ENCODE measurements around the gene HBG1. TPM values are rescaled to one million over a fixed set of nuclear protein-coding genes. Genes with fewer than 3 reads are reported as not detected.
A peak's percentile ranks its signal among the peaks of the same experiment; 100 is the strongest.

HBG1 gene
- total RNA-seq, 1 experiment from 2014 or later, result not detected

GRCh38 chr11:5227681-5228080 lies 22.0 kb downstream of the HBG1 start:
- DNase-seq (ENCODE audit: low read depth), result no peak

- DNase-seq (ENCODE audit: low read depth), result no peak
Measured at GRCh38 chr11:5226732-5227310, 22.8 kb downstream of the HBG1 start, which contains the start of gene HBB. Gene HBB (minus strand): TSS chr11:5227071. CDS start chr11:5227021, 50 bp downstream.

- DNase-seq (ENCODE audit: low read depth), result no peak
Measured at GRCh38 chr11:5225480-5225871, 24.2 kb downstream of the HBG1 start.

- DNase-seq (ENCODE audit: low read depth), result no peak
Measured at GRCh38 chr11:5224538-5225479, 24.8 kb downstream of the HBG1 start.

- DNase-seq (ENCODE audit: low read depth), result no peak
Measured at GRCh38 chr11:5223686-5224085, 26.0 kb downstream of the HBG1 start.

- no peak for DNase-seq (ENCODE audit: low read depth)
Measured at GRCh38 chr11:5223146-5223545, 26.5 kb downstream of the HBG1 start.

GRCh38 chr11:5210376-5210885 lies 39.2 kb downstream of the HBG1 start:
- DNase-seq (ENCODE audit: low read depth), result no peak

- DNase-seq (ENCODE audit: low read depth), result peak; percentile 80
Measured at GRCh38 chr11:5204787-5205186, 44.9 kb downstream of the HBG1 start.

- peak; percentile 5 for DNase-seq (ENCODE audit: low read depth)
Measured at GRCh38 chr11:5203366-5203765, 46.3 kb downstream of the HBG1 start.

- DNase-seq (ENCODE audit: low read depth), result no peak
Measured at GRCh38 chr11:5200582-5200981, 49.1 kb downstream of the HBG1 start, which contains the start of gene OR51V1. Gene OR51V1 (minus strand): TSS chr11:5200682. CDS start chr11:5200682, 0 bp downstream.

- DNase-seq (ENCODE audit: low read depth), result no peak
Measured at GRCh38 chr11:5198285-5198684, 51.4 kb downstream of the HBG1 start.

Other genes with a start within 250 kb of the HBG1 start
- not detected in 2 replicates for gene OR52J3, start 203.3 kb downstream of the HBG1 start, total RNA-seq (2014; rRNA removed; shearing (Covaris generic))
- not detected in 2 replicates for gene OR52E2, start 190.2 kb downstream of the HBG1 start, total RNA-seq (2014; rRNA removed; shearing (Covaris generic))
- gene OR52E1, start 180.3 kb downstream of the HBG1 start, total RNA-seq (2014; rRNA removed; shearing (Covaris generic)), result not detected in 2 replicates
- not detected in 2 replicates for gene OR52A5, start 111.5 kb downstream of the HBG1 start, total RNA-seq (2014; rRNA removed; shearing (Covaris generic))
- not detected in 2 replicates for gene OR52A1, start 95.1 kb downstream of the HBG1 start, total RNA-seq (2014; rRNA removed; shearing (Covaris generic))
- not detected in 2 replicates for gene OR51V1, start 49.2 kb downstream of the HBG1 start, total RNA-seq (2014; rRNA removed; shearing (Covaris generic))
- gene HBB, start 22.8 kb downstream of the HBG1 start, total RNA-seq (2014; rRNA removed; shearing (Covaris generic)), result not detected in 2 replicates
- gene HBD, start 15.4 kb downstream of the HBG1 start, total RNA-seq (2014; rRNA removed; shearing (Covaris generic)), result 0.32 and 0.44 TPM in 2 replicates
- not detected in 2 replicates for gene HBG2, start 4.9 kb upstream of the HBG1 start, total RNA-seq (2014; rRNA removed; shearing (Covaris generic))
- 2.2 and 7.0 TPM in 2 replicates for gene HBE1, start 20.1 kb upstream of the HBG1 start, total RNA-seq (2014; rRNA removed; shearing (Covaris generic))
- 2.0 TPM in 1 of 2 replicates, not detected in the other for gene OR51B4, start 52.1 kb upstream of the HBG1 start, total RNA-seq (2014; rRNA removed; shearing (Covaris generic))
- gene OR51B2, start 74.4 kb upstream of the HBG1 start, total RNA-seq (2014; rRNA removed; shearing (Covaris generic)), result not detected in 2 replicates
- not detected in 2 replicates for gene OR51B5, start 93.7 kb upstream of the HBG1 start, total RNA-seq (2014; rRNA removed; shearing (Covaris generic))
- not detected in 2 replicates for gene OR51B6, start 101.7 kb upstream of the HBG1 start, total RNA-seq (2014; rRNA removed; shearing (Covaris generic))
- not detected in 2 replicates for gene OR51M1, start 134.0 kb upstream of the HBG1 start, total RNA-seq (2014; rRNA removed; shearing (Covaris generic))
- gene OR51Q1, start 172.3 kb upstream of the HBG1 start, total RNA-seq (2014; rRNA removed; shearing (Covaris generic)), result not detected in 2 replicates
- gene OR51I1, start 191.7 kb upstream of the HBG1 start, total RNA-seq (2014; rRNA removed; shearing (Covaris generic)), result not detected in 2 replicates
- gene OR51I2, start 199.5 kb upstream of the HBG1 start, total RNA-seq (2014; rRNA removed; shearing (Covaris generic)), result not detected in 2 replicates
- gene OR52D1, start 238.8 kb upstream of the HBG1 start, total RNA-seq (2014; rRNA removed; shearing (Covaris generic)), result not detected in 2 replicates